ENCODE measurements around the gene CRPPA.
A peak's percentile ranks its signal among the peaks of the same experiment; 100 is the strongest.

DNA sequence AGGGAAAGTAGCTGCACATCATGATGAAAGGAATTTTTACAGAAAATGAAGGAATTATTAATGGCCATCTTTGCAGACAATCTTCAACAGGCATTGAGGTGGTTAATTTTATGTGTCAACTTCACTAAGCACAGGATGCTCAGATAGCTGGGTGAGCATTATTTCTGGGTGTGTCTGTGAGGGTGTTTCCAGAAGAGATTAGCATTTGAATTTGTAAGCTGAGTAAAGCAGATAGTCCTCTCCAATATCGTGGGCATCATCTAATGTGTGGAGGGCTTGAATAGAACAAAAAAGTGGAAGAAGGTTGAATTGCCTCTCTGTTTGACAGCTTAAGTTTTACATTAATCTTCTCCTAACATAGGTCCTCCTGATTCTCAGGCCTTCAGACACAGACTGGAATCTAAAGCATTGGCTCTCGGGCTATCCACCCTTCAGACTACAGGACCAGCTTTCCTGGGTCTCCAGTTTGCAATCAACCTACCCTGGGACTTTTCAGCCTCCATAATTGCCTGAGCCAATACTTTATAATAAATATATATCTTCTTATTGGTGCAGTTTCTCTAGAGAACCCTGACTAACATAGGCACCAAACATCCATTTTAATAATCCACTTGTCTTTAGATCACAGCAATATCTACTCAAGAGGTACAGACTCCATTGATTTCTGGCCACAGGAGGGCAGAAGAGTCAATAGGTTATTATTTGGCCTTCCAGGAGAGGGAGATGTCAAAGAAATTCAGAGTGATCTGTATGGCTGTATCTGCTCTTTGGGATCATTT is 10.5 kb upstream of the CRPPA start:
- TF ChIP-seq, protein P1, sequence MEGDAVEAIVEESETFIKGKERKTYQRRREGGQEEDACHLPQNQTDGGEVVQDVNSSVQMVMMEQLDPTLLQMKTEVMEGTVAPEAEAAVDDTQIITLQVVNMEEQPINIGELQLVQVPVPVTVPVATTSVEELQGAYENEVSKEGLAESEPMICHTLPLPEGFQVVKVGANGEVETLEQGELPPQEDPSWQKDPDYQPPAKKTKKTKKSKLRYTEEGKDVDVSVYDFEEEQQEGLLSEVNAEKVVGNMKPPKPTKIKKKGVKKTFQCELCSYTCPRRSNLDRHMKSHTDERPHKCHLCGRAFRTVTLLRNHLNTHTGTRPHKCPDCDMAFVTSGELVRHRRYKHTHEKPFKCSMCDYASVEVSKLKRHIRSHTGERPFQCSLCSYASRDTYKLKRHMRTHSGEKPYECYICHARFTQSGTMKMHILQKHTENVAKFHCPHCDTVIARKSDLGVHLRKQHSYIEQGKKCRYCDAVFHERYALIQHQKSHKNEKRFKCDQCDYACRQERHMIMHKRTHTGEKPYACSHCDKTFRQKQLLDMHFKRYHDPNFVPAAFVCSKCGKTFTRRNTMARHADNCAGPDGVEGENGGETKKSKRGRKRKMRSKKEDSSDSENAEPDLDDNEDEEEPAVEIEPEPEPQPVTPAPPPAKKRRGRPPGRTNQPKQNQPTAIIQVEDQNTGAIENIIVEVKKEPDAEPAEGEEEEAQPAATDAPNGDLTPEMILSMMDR (IDR thresholded peaks at IDR 0.05): peak in 4 of 7 experiments; percentile 15 to 49 (median 33)
- no peak for TF ChIP-seq POLR2AphosphoS5 (IDR thresholded peaks at IDR 0.05)
- no peak for TF ChIP-seq POLR2A (IDR thresholded peaks at IDR 0.05)
